H1 (cell line): ENCODE results near the gene NID1. TPM values are rescaled to one million over a fixed set of nuclear protein-coding genes. Genes with fewer than 3 reads are reported as not detected.

Experiments
- CBX5 ChIP-seq: fragments of 300-800, 300-1000 bp; sonication (generic); IDR thresholded peaks from 2 replicates; pipeline ENCODE4 v1.7.1; 2016; ENCODE audit warnings: antibody characterized with exemption, low read length, low read depth
- EGR1 ChIP-seq: IDR thresholded peaks from 2 replicates; pipeline ENCODE4 v1.6.1; 2011; ENCODE audit warnings: low read depth, low read length, borderline replicate concordance
- EP300 ChIP-seq, 2 experiments: IDR thresholded peaks; 1 replicate in 1 of 2; 2 replicates in 1 of 2; pipeline ENCODE4 v1.6.1; 2011 to 2012; ENCODE audit warnings: low read depth in 2 of 2, low read length in 2 of 2, mild to moderate bottlenecking in 2 of 2, borderline replicate concordance in 1 of 2, inconsistent platforms in 1 of 2, moderate library complexity in 1 of 2
- MAFK ChIP-seq: IDR thresholded peaks from 2 replicates; pipeline ENCODE4 v1.6.1; 2012; ENCODE audit warnings: low read depth, mild to moderate bottlenecking, improper control_type of control experiment, low read length
- polyA plus RNA-seq, 7 experiments: library from polyadenylated mRNA; depleted of rRNA in 3 of 7; stranded (reverse) in 5 of 7; unstranded in 2 of 7; fragments of >200 nt in 5 of 7; fragments of 200-250 nt in 2 of 7; gene quantifications; 1 replicate in 5 of 7; 2 replicates in 1 of 7; 4 replicates in 1 of 7; pipeline versions ENCODE4 v1.2.1 to v1.2.3, GENCODE V29; 2011 to 2013; ENCODE audit warnings: missing spikeins in 2 of 7, mixed read lengths in 2 of 7
- total RNA-seq: library from RNA; stranded (reverse); fragmentation: NEBNext Ultra II Directional; extraction: Animal tissue kit (Norgen Biotek cat#: 25700); gene quantifications from 2 replicates; pipeline ENCODE4 v1.2.1, GENCODE V29; 2021
- TF ChIP-seq, protein P1 (sequence below): fragments of 300-600 bp; sonication (generic); IDR thresholded peaks from 2 replicates; pipeline ENCODE4 v1.7.1; 2012; ENCODE audit warnings: low read length, moderate library complexity, mild to moderate bottlenecking, inconsistent platforms; ENCODE audit not compliant: insufficient replicate concordance
- TF ChIP-seq, protein P2 (sequence below): IDR thresholded peaks from 2 replicates; pipeline ENCODE4 v1.6.1; 2012; ENCODE audit warnings: inconsistent platforms

The NID1 gene
- total and polyA plus RNA-seq, 2 of the 8 experiments (the other 6 are each of a cell fraction or from before 2014, with no cell fraction given), result 20.9 to 25.4 TPM

DNA sequence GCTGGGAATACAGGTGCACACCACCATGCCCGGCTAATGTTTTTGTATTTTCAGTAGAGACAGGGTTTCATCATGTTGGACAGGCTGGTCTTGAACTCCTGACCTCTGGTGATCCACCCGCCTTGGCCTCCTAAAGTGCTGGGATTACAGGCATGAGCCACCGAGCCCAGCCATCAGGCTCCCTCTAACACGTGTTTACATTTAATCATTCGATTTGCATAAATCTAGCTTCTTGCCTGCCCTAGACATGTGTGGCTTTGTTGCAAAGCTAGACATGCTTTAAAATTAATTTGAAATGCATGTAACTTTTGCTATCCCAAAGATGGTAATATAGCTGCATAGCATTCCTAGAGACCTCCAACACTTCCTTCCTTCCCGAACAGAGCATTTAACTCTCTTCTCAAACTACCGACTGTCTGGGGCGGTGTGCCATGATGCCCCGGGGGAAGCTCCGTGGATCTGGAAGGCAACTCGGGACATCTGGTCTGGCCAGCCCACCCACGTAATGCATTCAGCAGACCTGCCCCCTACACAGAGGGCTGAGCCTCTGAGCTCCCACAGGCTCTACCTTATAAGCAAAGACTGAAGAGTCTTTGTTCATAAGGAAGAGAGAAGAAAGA is 34.6 kb upstream of the NID1 start (continued):
- TF ChIP-seq, protein P1, sequence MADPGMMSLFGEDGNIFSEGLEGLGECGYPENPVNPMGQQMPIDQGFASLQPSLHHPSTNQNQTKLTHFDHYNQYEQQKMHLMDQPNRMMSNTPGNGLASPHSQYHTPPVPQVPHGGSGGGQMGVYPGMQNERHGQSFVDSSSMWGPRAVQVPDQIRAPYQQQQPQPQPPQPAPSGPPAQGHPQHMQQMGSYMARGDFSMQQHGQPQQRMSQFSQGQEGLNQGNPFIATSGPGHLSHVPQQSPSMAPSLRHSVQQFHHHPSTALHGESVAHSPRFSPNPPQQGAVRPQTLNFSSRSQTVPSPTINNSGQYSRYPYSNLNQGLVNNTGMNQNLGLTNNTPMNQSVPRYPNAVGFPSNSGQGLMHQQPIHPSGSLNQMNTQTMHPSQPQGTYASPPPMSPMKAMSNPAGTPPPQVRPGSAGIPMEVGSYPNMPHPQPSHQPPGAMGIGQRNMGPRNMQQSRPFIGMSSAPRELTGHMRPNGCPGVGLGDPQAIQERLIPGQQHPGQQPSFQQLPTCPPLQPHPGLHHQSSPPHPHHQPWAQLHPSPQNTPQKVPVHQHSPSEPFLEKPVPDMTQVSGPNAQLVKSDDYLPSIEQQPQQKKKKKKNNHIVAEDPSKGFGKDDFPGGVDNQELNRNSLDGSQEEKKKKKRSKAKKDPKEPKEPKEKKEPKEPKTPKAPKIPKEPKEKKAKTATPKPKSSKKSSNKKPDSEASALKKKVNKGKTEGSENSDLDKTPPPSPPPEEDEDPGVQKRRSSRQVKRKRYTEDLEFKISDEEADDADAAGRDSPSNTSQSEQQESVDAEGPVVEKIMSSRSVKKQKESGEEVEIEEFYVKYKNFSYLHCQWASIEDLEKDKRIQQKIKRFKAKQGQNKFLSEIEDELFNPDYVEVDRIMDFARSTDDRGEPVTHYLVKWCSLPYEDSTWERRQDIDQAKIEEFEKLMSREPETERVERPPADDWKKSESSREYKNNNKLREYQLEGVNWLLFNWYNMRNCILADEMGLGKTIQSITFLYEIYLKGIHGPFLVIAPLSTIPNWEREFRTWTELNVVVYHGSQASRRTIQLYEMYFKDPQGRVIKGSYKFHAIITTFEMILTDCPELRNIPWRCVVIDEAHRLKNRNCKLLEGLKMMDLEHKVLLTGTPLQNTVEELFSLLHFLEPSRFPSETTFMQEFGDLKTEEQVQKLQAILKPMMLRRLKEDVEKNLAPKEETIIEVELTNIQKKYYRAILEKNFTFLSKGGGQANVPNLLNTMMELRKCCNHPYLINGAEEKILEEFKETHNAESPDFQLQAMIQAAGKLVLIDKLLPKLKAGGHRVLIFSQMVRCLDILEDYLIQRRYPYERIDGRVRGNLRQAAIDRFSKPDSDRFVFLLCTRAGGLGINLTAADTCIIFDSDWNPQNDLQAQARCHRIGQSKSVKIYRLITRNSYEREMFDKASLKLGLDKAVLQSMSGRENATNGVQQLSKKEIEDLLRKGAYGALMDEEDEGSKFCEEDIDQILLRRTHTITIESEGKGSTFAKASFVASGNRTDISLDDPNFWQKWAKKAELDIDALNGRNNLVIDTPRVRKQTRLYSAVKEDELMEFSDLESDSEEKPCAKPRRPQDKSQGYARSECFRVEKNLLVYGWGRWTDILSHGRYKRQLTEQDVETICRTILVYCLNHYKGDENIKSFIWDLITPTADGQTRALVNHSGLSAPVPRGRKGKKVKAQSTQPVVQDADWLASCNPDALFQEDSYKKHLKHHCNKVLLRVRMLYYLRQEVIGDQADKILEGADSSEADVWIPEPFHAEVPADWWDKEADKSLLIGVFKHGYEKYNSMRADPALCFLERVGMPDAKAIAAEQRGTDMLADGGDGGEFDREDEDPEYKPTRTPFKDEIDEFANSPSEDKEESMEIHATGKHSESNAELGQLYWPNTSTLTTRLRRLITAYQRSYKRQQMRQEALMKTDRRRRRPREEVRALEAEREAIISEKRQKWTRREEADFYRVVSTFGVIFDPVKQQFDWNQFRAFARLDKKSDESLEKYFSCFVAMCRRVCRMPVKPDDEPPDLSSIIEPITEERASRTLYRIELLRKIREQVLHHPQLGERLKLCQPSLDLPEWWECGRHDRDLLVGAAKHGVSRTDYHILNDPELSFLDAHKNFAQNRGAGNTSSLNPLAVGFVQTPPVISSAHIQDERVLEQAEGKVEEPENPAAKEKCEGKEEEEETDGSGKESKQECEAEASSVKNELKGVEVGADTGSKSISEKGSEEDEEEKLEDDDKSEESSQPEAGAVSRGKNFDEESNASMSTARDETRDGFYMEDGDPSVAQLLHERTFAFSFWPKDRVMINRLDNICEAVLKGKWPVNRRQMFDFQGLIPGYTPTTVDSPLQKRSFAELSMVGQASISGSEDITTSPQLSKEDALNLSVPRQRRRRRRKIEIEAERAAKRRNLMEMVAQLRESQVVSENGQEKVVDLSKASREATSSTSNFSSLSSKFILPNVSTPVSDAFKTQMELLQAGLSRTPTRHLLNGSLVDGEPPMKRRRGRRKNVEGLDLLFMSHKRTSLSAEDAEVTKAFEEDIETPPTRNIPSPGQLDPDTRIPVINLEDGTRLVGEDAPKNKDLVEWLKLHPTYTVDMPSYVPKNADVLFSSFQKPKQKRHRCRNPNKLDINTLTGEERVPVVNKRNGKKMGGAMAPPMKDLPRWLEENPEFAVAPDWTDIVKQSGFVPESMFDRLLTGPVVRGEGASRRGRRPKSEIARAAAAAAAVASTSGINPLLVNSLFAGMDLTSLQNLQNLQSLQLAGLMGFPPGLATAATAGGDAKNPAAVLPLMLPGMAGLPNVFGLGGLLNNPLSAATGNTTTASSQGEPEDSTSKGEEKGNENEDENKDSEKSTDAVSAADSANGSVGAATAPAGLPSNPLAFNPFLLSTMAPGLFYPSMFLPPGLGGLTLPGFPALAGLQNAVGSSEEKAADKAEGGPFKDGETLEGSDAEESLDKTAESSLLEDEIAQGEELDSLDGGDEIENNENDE, result no peak
- no peak for TF ChIP-seq EGR1
- TF ChIP-seq EP300 (IDR thresholded peaks at IDR 0.05; ENCODE audit: borderline replicate concordance in 1 of 2, low read depth in 2 of 2, low read length in 2 of 2), result no peak
- TF ChIP-seq MAFK, result no peak
- TF ChIP-seq CBX5, result no peak
- TF ChIP-seq, protein P2, sequence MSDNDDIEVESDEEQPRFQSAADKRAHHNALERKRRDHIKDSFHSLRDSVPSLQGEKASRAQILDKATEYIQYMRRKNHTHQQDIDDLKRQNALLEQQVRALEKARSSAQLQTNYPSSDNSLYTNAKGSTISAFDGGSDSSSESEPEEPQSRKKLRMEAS, result no peak
